HuH-7 (cell line): ENCODE data around the gene SPHK1.

Experiments
- DNase-seq: peaks from one replicate; pipeline ENCODE4 v3.0.0; 2011; ENCODE audit warnings: low spot score

SPHK1 gene

DNA sequence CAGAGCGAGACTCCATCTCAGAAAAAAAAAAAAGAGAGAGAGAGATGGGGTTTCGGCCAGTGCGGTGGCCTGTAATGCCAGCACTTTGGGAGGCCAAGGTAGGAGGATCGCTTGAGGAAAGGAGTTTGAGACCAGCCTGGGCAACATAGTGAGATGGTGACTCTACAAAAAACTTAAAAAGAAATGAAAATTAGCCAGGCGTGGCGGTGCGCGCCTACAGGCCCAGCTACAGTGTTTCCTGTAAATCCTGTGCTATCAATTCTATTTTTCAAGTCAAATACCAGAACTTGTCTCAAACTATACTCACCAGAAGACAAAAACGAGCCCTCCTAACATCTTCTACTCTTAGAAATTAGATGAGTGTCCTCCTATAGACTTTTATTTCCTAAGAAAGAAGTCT, 49.3 kb downstream of the SPHK1 start:
- no peak for DNase-seq

DNA sequence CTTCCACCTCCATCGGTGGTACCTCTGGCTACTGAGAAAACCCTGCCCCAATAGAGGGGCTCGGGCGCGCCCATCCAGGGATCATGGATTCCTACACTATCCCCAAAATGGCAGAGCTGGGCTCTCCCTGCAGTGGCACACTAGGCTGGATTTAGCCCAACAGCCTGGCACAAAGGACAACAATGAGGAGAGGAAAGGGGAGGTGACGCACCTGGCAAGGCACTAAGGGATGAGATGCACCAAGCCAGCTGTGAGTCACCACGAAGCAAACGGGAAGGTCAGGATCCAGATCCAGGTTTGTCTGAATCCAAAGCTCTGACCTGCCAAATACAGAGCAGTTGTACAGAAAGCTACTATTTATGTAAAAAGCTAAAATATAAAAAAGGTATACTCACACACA, 50.5 kb downstream of the SPHK1 start:
- DNase-seq, result no peak

DNA sequence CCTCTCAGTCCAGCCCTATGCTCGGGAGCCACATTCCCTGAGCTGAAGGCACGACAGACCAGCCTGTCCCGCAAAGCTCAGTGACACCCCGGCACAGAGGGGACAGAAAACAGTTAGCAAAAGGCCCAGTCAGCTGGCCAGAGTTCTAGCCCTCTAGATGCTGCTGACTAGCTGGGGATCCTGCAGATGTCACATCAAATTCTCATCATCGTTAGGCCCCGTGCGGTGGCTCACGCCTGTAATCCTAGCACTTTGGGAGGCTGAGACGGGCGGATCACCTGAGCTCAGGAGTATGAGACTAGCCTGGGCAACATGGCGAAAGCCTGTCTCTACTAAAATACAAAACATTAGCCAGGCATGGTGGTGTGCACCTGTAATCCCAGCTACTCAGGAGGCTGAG, 51.3 kb downstream of the SPHK1 start:
- no peak for DNase-seq
